Heart right ventricle (tissue), 16 donors: ENCODE results near the gene ZSCAN29. TPM values are rescaled to one million over a fixed set of nuclear protein-coding genes. Genes with fewer than 3 reads are reported as not detected.

Experiments used
- ATAC-seq, 8 donors: fragments of 200-7000 bp; cut with Tn5 transposase; one replicate each; pipeline ENCODE4 v1.9.1; 2020; ENCODE audit warnings: mild to moderate bottlenecking in 8 of 8, moderate library complexity in 8 of 8, moderate number of reproducible peaks in 1 of 8
- DNase-seq, 2 donors: peaks; one replicate each; pipeline ENCODE4 v3.0.0-alpha.2; 2020
- H3K27ac ChIP-seq, 10 donors: fragments of 200-600 bp; sonication (generic) in 2 of 10; one replicate each; pipeline versions ENCODE4 v1.5.0 to v1.8.0; 2020 to 2022; ENCODE audit warnings: mild to moderate bottlenecking in 3 of 10
- H3K27me3 ChIP-seq, 7 donors: fragments of 200-600 bp; one replicate each; pipeline ENCODE4 v1.8.0; 2021 to 2022; ENCODE audit warnings: mild to moderate bottlenecking in 2 of 7
- H3K36me3 ChIP-seq, 9 donors: fragments of 200-600 bp; sonication (generic) in 1 of 9; one replicate each; pipeline versions ENCODE4 v1.5.0 to v1.8.0; 2020 to 2022; ENCODE audit warnings: mild to moderate bottlenecking in 2 of 9
- H3K4me1 ChIP-seq, 9 donors: fragments of 200-600 bp; sonication (generic) in 1 of 9; one replicate each; pipeline versions ENCODE4 v1.5.0 to v1.8.0; 2020 to 2022; ENCODE audit warnings: mild to moderate bottlenecking in 4 of 9
- H3K4me3 ChIP-seq, 10 donors: fragments of 200-600 bp; sonication (generic) in 2 of 10; one replicate each; pipeline versions ENCODE4 v1.5.0 to v1.8.0; 2020 to 2022; ENCODE audit warnings: mild to moderate bottlenecking in 7 of 10, moderate library complexity in 2 of 10
- H3K9me3 ChIP-seq, 11 donors: fragments of 200-600 bp in 10 of 11; sonication (generic) in 2 of 11; one replicate each; pipeline versions ENCODE4 v1.5.0 to v1.8.0; 2013 to 2022; ENCODE audit warnings: mild to moderate bottlenecking in 2 of 11, control low read depth in 1 of 11, moderate library complexity in 1 of 11
- CTCF ChIP-seq, 9 donors: fragments of 200-600 bp; sonication (generic) in 2 of 9; IDR thresholded peaks; one replicate each; pipeline versions ENCODE4 v1.5.0 to v1.8.0; 2021 to 2022; ENCODE audit warnings: antibody characterized with exemption in 9 of 9, mild to moderate bottlenecking in 5 of 9, moderate library complexity in 1 of 9
- WGBS, 2 donors: extraction: QIAGEN DNeasy Blood & Tissue Kit; methylation state at CpG; one replicate each; pipeline ENCODE4 v1.1.7; 2013; ENCODE audit warnings: inconsistent platforms in 1 of 2; 5-methylcytosine and 5-hydroxymethylcytosine counted together
- intact Hi-C, 10 donors: fragments of 100-400 bp; cut with DNase I; formaldehyde crosslinking; loops; one replicate each; pipeline versions ENCODE4 v1.11.1 to v1.14.2; 2022
- polyA plus RNA-seq, 2 donors: library from polyadenylated mRNA; stranded (reverse); fragments of 200-250 nt; gene quantifications; one replicate each; pipeline ENCODE4 v1.2.3, GENCODE V29; 2013
- total RNA-seq, 10 donors: library from RNA; stranded (reverse); fragmentation: NEBNext Ultra II Directional in 3 of 10; extraction: Animal tissue kit (Norgen Biotek cat#: 25700) in 3 of 10; gene quantifications; one replicate each; pipeline versions ENCODE4 v1.2.1 to v1.2.4, GENCODE V29; 2021 to 2023
- donor health status: Arrhythmogenic right ventricular cardiomyopathy.
- donor health status: ischemic (EF 13 %, LVEDD 7.1; RV severe dilation, severe dysfunction).
- donor health status: healthy with polysubstance abuse.
- donor health status: DM: no; HTN: yes; CAD: no.
- donor health status: DM: no; HTN: no; CAD: no.
- donor health status: ischemic (EF 25% LVEDD 6.9; RV normal size, moderate dysfunction).
- donor health status: ischemic (EF 25% LVEDD 5.7; RV mildly dilated, moderate dysfunction).
- donor health status: healthy.
- donor health status: DM: yes; HTN: yes; CAD: no.
- donor health status: Ischemic cardiomyopathy.
- donor health status: ischemic (EF 35%, LVEDD 5.7; RV mildly dilated, moderate dysfunction).
- donor health status: nonischemic (EF 11% LVEDD 7.7; RV severe dilation, severe dysfunction).
- donor health status: DM: yes; HTN: yes; CAD: no.
- donor health status: PGD.
- donor health status: ischemic (EF 29% LVEDD 5.4; RV normal size, mild dysfunction).
- donor health status: nonischemic (EF 23%, LVEDD 6.1; RV moderate dilation, normal function).

ZSCAN29 gene
- total and polyA plus RNA-seq, 12 donors, result 3.5 to 15.7 (median 11.6) TPM

DNA sequence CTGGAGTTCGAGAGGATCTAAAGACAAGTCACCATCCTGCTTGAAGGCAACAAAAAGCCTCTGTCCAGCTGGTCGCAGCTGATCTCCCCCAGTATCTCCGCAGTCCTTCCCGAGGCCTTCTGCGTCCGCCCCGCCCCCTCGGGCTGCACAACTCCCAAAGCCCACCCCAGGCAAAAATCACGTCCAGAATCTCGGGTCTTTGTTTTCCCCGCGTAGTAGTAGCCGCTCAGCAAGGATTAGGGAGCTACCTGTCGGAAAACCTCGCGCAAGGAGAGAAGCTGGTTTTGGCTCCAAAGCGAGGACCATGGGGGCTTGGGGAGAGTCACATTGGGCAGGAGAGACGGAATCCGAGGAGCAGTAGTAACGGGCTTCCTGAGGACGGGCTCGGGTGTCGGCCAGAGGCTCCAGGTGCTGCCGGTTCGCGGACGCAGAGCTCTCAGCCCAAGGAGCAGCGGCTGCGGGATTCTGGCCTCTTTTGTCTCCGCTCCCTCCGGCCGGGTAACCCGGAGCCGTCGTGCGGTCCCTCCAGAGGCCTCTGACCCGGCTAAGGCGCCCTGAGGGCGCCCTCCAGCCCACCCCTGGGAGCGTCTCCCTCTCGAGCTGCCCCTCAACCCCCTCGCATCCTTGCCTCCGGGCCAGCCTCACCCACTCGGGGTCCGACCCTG lies 401 bp downstream of the ZSCAN29 start:
- 1% methylated on average over 45 of the region's 45 CpGs for WGBS, 2 donors
- intact Hi-C loops, result loop anchor here in 1 of 10 donors (5.0 to 10.0 kb wide), 2 partner anchors 38 to 144 kb away; partner anchors contain the start of genes LCMT2 and MAP1A

GRCh38 chr15:43361313-43361903 lies 9.4 kb downstream of the ZSCAN29 start:
- Histone ChIP-seq H3K4me3 (no peak overlapping the region), H3K36me3 (peaks cover 8 to 98% (median 71%) of the 10 kb centered on the region in 9 donors), H3K27me3 (no peaks in the 10 kb centered on the region), H3K4me1 (peaks cover 0 to 5% (median 0%) of the 10 kb centered on the region in 9 donors), H3K9me3 (peaks cover 0 to 89% (median 43%) of the 10 kb centered on the region in 11 donors), H3K27ac (no peak overlapping the region)
- TF ChIP-seq CTCF (IDR thresholded peaks at IDR 0.05), result no peak
- no peak for ATAC-seq
- intact Hi-C loops, result no loop called here
- no peak for DNase-seq
- whole genome bisulfite sequencing, 2 donors, result 97 to 98% methylated on average over 7 of the region's 7 CpGs

More for the DNA sequence above, 401 bp downstream of the ZSCAN29 start:
- DNase-seq (peak in 1 of 2 donors; percentile 20), ATAC-seq (peak; percentile 21 to 73 (median 62))
- H3K9me3 ChIP-seq, result peaks cover 0 to 8% (median 0%) of the 10 kb centered on the region in 11 donors
- H3K4me1 ChIP-seq, result peaks cover 10 to 44% (median 27%) of the 10 kb centered on the region in 9 donors
- no peak for TF ChIP-seq CTCF (IDR thresholded peaks at IDR 0.05)
- H3K27me3 ChIP-seq, result no peaks in the 10 kb centered on the region
- H3K4me3 ChIP-seq, result peak overlapping the region; percentile 59 to 100 (median 94)
- peaks cover 0 to 33% (median 14%) of the 10 kb centered on the region in 9 donors for H3K36me3 ChIP-seq
- peak overlapping the region; percentile 9 to 92 (median 79) for H3K27ac ChIP-seq

DNA sequence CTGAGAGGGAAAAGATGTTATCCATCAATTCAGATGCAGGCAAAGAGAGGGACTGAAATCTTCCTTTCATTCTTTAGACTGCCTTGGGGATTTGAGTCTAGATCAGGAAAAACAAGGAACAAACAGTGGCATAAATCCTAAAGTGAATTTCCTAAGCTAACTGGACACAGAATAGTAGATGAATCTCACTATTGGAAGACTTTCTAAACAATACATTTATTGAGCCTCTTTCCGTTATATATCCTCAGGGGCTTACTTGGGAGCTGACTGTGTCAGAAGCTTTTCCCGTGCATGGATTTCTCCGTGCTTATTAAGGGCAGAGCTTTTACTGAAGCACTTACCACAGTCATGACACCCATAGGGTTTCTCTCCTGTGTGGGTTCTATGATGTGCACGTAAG lies 10.0 kb downstream of the ZSCAN29 start:
- DNase-seq (no peak), ATAC-seq (no peak)
- peaks cover 0 to 85% (median 43%) of the 10 kb centered on the region in 11 donors for H3K9me3 ChIP-seq
- H3K27me3 ChIP-seq, result no peaks in the 10 kb centered on the region
- peaks cover 0 to 5% (median 0%) of the 10 kb centered on the region in 9 donors for H3K4me1 ChIP-seq
- peaks cover 8 to 97% (median 66%) of the 10 kb centered on the region in 9 donors for H3K36me3 ChIP-seq
- intact Hi-C loops, result no loop called here
- H3K27ac ChIP-seq, result no peak overlapping the region
- TF ChIP-seq CTCF (IDR thresholded peaks at IDR 0.05), result no peak
- H3K4me3 ChIP-seq, result no peak overlapping the region
- 85 to 87% methylated on average over 4 of the region's 4 CpGs for WGBS, 2 donors

DNA sequence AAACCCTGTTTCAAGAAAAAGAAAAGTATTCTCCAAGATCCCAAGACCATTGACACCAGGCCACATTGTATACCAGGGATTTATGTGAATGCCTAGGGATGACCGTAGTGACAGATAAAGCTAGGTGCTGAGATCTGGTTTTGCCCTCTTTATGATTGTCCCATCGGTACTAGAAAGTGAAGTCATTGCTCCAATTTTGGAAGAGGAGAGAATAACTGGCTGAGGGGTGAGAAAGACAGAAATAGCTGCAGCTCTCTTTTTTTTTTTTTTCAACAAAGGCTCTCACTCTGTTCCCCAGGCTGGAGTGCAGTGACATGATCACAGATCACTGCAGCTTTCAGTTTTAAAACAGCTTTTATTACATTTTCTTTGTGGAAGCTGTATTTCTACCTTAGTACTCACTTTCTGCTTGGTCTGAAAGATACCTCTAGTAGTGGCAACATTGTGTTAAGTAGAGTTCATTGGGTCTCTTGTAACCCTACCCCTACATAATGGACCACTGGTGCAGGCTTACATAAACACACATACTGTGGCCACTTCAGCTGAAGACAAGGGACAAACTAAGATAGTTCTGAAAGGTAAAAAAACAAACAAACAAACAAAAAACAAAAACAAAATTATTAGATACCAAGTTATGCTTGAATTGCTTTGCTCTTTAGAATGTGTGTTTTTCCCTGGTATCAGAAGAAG lies 18.0 kb downstream of the ZSCAN29 start:
- no peak for TF ChIP-seq CTCF (IDR thresholded peaks at IDR 0.05)
- H3K36me3 ChIP-seq, result peaks cover 0 to 64% (median 21%) of the 10 kb centered on the region in 9 donors
- ATAC-seq (peak; percentile 65 to 94 (median 86)), DNase-seq (no peak)
- no peak overlapping the region for H3K4me3 ChIP-seq
- H3K27ac ChIP-seq, result peak overlapping the region in 9 of 10 donors; percentile 3 to 77 (median 61)
- no peaks in the 10 kb centered on the region for H3K27me3 ChIP-seq
- intact Hi-C loops, result no loop called here
- H3K9me3 ChIP-seq, result peaks cover 0 to 6% (median 0%) of the 10 kb centered on the region in 11 donors
- H3K4me1 ChIP-seq, result peaks cover 0 to 27% (median 9%) of the 10 kb centered on the region in 9 donors
- 37 to 55% methylated on average over 2 of the region's 2 CpGs for WGBS, 2 donors
